ENCODE measurements around the gene CPEB1. TPM values are rescaled to one million over a fixed set of nuclear protein-coding genes. Genes with fewer than 3 reads are reported as not detected.

CPEB1 gene
- total RNA-seq, 4 donors from 2014 or later, result 1.7 to 6.4 (median 4.0) TPM

- Histone ChIP-seq H3K9me3 (no peaks in the 10 kb centered on the region), H3K27me3 (no peaks in the 10 kb centered on the region), H3K36me3 (no peaks in the 10 kb centered on the region), H3K27ac (no peak overlapping the region), H3K4me1 (no peaks in the 10 kb centered on the region), H3K4me3 (replicated peaks in 1 of 3) (no peak overlapping the region)
- TF ChIP-seq, protein P1, sequence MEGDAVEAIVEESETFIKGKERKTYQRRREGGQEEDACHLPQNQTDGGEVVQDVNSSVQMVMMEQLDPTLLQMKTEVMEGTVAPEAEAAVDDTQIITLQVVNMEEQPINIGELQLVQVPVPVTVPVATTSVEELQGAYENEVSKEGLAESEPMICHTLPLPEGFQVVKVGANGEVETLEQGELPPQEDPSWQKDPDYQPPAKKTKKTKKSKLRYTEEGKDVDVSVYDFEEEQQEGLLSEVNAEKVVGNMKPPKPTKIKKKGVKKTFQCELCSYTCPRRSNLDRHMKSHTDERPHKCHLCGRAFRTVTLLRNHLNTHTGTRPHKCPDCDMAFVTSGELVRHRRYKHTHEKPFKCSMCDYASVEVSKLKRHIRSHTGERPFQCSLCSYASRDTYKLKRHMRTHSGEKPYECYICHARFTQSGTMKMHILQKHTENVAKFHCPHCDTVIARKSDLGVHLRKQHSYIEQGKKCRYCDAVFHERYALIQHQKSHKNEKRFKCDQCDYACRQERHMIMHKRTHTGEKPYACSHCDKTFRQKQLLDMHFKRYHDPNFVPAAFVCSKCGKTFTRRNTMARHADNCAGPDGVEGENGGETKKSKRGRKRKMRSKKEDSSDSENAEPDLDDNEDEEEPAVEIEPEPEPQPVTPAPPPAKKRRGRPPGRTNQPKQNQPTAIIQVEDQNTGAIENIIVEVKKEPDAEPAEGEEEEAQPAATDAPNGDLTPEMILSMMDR (IDR thresholded peaks at IDR 0.05), result no peak
- DNase-seq, result no peak
- WGBS, 2 donors, result 63 to 85% methylated on average over 2 of the region's 2 CpGs
- intact Hi-C loops (cut with DNase I), result no loop called here
Observed at GRCh38 chr15:82624008-82624407, 23.2 kb downstream of the CPEB1 start.

GRCh38 chr15:82621970-82622369, 25.2 kb downstream of the CPEB1 start:
- Histone ChIP-seq H3K4me3 (replicated peaks in 1 of 3) (no peak overlapping the region), H3K9me3 (no peaks in the 10 kb centered on the region), H3K27ac (no peak overlapping the region), H3K36me3 (no peaks in the 10 kb centered on the region), H3K4me1 (no peaks in the 10 kb centered on the region), H3K27me3 (no peaks in the 10 kb centered on the region)
- WGBS, 2 donors, result 61% methylated on average over 1 of the region's 1 CpG
- no peak for DNase-seq
- no peak for TF ChIP-seq POLR2A (IDR thresholded peaks at IDR 0.05)
- TF ChIP-seq, protein P1 (IDR thresholded peaks at IDR 0.05), result no peak
- intact Hi-C loops (cut with DNase I), result no loop called here

DNA sequence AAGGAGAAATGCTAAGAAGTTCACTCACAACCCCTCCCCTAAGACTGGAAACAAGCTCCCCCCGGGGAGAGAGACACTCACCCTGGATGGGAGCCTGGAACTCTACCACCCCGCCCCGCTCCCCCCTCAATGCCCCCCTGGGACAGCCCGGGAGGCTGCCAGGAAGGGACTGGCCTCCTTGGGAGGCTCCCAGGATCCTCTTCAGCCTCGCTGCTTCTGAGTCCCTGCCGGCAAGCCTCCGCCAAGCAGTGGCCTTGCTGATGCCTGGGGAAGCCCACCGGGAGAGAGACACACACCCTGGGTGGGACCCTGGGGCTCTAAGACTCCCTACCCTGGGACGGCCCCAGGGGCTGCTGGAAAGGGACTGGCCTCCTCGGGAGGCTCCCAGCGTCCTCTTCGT, 33.4 kb downstream of the CPEB1 start:
- H3K36me3 ChIP-seq, result no peaks in the 10 kb centered on the region
- no peak overlapping the region for H3K4me3 ChIP-seq (replicated peaks in 1 of 3)
- DNase-seq, result no peak
- no peaks in the 10 kb centered on the region for H3K27me3 ChIP-seq
- no peaks in the 10 kb centered on the region for H3K4me1 ChIP-seq
- TF ChIP-seq, protein P1 (IDR thresholded peaks at IDR 0.05), result no peak
- TF ChIP-seq POLR2A (IDR thresholded peaks at IDR 0.05), result no peak
- H3K9me3 ChIP-seq, result no peaks in the 10 kb centered on the region
- intact Hi-C loops (cut with DNase I), result no loop called here
- 53 to 70% methylated on average over 4 to 6 of the region's 12 CpGs for WGBS, 2 donors
- no peak overlapping the region for H3K27ac ChIP-seq

- Histone ChIP-seq H3K36me3 (no peaks in the 10 kb centered on the region), H3K4me1 (no peaks in the 10 kb centered on the region), H3K9me3 (no peaks in the 10 kb centered on the region), H3K4me3 (replicated peaks in 1 of 3) (no peak overlapping the region), H3K27me3 (no peaks in the 10 kb centered on the region), H3K27ac (no peak overlapping the region)
- intact Hi-C loops (cut with DNase I), result no loop called here
- no peak for TF ChIP-seq POLR2A (IDR thresholded peaks at IDR 0.05)
- TF ChIP-seq, protein P1 (IDR thresholded peaks at IDR 0.05), result no peak
- no peak for DNase-seq
- 84 to 88% methylated on average over 4 of the region's 4 CpGs for WGBS, 2 donors
Observed at GRCh38 chr15:82611348-82611747, 35.8 kb downstream of the CPEB1 start.

- intact Hi-C loops (cut with DNase I), result no loop called here
- Histone ChIP-seq H3K36me3 (no peaks in the 10 kb centered on the region), H3K27me3 (no peaks in the 10 kb centered on the region), H3K4me3 (replicated peaks in 1 of 3) (no peak overlapping the region), H3K4me1 (no peaks in the 10 kb centered on the region), H3K27ac (no peak overlapping the region), H3K9me3 (no peaks in the 10 kb centered on the region)
- no peak for TF ChIP-seq POLR2A (IDR thresholded peaks at IDR 0.05)
- TF ChIP-seq, protein P1 (IDR thresholded peaks at IDR 0.05), result no peak
- DNase-seq, result no peak
- 88 to 93% methylated on average over 5 of the region's 5 CpGs for WGBS, 2 donors
Observed at GRCh38 chr15:82602195-82602594, 45.0 kb downstream of the CPEB1 start.

All from thyroid gland (tissue), 4 donors.